IPS-15b (cell line): Measurements from ENCODE around the gene RASSF9.

ENCODE experiments used
- H3K27me3 ChIP-seq: one replicate; pipeline ENCODE4 v1.6.1; 2013; ENCODE audit warnings: low read length; ENCODE audit not compliant: control insufficient read depth, insufficient read depth
- H3K36me3 ChIP-seq: one replicate; pipeline ENCODE4 v1.6.1; 2013; ENCODE audit warnings: low read length; ENCODE audit not compliant: control insufficient read depth, insufficient read depth
- H3K4me1 ChIP-seq: one replicate; pipeline ENCODE4 v1.6.1; 2013; ENCODE audit warnings: mild to moderate bottlenecking, low read length; ENCODE audit not compliant: control insufficient read depth, insufficient read depth
- H3K4me3 ChIP-seq: one replicate; pipeline ENCODE4 v1.5.1; 2013; ENCODE audit warnings: low read depth, low read length
- H3K9ac ChIP-seq: one replicate; pipeline ENCODE4 v1.6.1; 2013; ENCODE audit warnings: low read depth, mild to moderate bottlenecking, low read length
- H3K9me3 ChIP-seq: one replicate; pipeline ENCODE4 v1.6.1; 2013; ENCODE audit warnings: mild to moderate bottlenecking, low read length; ENCODE audit not compliant: control insufficient read depth, insufficient read depth

RASSF9 gene

DNA sequence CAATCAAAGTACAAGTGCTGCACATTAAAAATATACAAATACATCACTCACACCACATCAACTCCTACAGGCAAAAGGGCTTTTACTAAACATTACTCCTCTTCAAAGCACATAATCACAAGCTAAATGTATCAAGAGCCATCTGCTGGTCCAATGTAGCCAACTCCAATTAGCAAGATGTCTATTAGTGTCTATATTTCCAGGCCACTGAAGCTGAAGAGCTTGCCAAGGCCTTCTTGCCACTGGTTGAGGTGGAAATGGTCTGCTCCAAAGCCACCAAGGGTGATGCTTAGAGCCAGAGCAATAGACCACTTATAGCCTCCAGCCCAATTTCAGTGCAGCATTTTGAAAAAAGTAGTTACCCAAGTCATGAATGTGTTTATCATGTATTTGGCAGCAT, 54.4 kb downstream of the RASSF9 start:
- Histone ChIP-seq H3K4me3 (no peak overlapping the region), H3K27me3 (no peaks in the 10 kb centered on the region), H3K4me1 (peaks cover 13% of the 10 kb centered on the region), H3K9ac (no peak overlapping the region), H3K9me3 (peaks cover 6% of the 10 kb centered on the region), H3K36me3 (no peaks in the 10 kb centered on the region)

DNA sequence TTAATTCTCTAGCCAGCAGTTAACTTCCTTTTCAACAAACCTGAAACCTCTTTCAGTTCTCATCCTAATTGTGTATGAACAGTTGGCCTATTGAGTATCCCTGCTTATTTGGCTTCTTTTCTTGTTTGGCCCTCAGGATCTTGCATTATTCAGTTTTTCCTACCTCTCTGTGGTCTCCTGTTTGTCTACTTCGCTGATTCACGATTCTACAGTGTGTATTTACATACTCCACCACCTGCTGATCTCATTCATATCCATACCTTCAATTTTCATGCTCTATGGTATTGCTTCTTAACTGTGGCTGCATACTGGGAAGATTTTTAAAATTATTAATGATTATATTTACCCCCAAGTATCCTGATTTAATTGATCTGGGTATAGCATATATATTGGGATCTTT, 56.4 kb downstream of the RASSF9 start:
- Histone ChIP-seq H3K36me3 (no peaks in the 10 kb centered on the region), H3K9me3 (no peaks in the 10 kb centered on the region), H3K27me3 (no peaks in the 10 kb centered on the region), H3K9ac (no peak overlapping the region), H3K4me1 (peaks cover 23% of the 10 kb centered on the region), H3K4me3 (no peak overlapping the region)

DNA sequence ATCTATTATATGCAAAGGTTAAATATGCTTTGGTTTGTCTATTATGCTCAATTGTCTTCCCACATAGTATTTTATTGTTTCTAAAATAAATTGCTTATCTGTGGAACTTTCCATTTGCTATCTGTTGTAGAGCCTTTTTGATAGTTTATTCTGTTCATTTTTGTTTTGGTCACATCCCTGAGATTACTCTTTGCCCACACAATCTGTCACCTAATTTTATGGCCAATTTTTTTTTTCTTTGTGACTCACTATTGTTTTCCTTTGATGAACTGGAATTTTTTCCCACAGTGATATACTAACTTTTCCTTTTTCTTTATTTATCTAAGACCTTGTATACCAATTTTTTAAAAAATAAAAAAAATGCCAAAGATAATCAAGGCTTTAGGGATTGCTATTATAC, 61.1 kb downstream of the RASSF9 start:
- Histone ChIP-seq H3K4me1 (peaks cover 26% of the 10 kb centered on the region), H3K4me3 (no peak overlapping the region), H3K9ac (no peak overlapping the region), H3K9me3 (no peaks in the 10 kb centered on the region), H3K27me3 (no peaks in the 10 kb centered on the region), H3K36me3 (no peaks in the 10 kb centered on the region)

DNA sequence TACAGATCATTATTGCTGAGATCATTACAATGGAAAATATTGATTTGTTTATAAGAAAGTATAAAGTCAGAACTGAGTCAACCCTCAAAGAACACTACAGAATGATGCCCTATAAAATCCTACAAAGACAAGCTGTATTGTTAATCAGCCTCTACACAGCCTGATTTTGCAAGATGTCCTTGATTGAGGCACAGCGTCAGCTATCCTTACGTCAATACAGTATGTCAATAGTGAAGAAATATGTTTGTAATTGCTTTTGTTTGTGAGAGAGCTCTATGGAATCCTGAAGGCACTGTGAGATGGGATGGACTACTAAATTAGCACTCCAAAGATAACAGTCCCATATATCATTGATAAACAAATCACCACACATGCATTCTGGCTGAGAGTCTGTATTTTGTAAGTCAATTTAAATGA, 70.7 kb downstream of the RASSF9 start:
- Histone ChIP-seq H3K36me3 (no peaks in the 10 kb centered on the region), H3K9me3 (no peaks in the 10 kb centered on the region), H3K9ac (no peak overlapping the region), H3K4me1 (peaks cover under 1% of the 10 kb centered on the region), H3K4me3 (no peak overlapping the region), H3K27me3 (no peaks in the 10 kb centered on the region)

DNA sequence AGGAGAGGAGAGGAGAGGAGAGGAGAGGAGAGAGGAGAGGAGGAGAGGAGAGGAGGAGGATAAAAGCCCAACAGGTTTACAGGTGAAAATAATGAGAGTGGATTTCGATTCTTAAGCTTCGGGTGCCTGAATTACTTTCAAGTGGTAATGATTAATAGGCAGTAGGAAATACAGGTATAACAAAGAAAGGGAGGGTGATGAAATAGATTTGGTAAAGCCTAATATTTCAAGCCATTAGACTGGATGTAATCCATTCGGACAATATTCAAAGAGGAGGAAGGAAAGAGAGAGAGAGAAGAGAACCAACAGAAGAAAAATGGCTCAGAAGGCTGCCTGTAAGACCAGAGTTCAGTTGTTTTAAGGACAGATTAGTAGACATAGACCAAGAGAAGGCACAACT, 76.6 kb downstream of the RASSF9 start:
- Histone ChIP-seq H3K4me3 (no peak overlapping the region), H3K4me1 (no peaks in the 10 kb centered on the region), H3K9ac (no peak overlapping the region), H3K36me3 (no peaks in the 10 kb centered on the region), H3K9me3 (peaks cover 4% of the 10 kb centered on the region), H3K27me3 (no peaks in the 10 kb centered on the region)

DNA sequence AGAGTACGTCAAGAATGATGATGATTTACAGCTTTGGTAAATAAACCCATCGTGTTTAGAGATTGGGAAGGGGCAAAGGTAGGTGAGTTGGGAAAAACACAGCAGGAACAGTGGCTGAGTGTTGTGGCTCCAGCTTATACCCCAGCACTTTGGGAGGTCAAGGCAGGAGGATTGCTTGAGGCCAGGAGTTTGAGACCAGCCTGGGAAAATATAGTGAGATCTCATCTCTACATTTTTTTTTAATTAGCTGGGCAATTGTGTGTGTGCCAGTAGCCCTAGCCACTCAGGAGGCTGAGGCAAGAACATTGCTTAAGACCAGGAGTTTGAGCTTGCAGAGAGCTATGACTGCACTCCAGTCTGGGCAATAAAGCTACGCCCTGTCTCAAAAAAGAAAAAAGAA, 77.1 kb downstream of the RASSF9 start:
- no peak overlapping the region for H3K9ac ChIP-seq
- no peaks in the 10 kb centered on the region for H3K36me3 ChIP-seq
- peaks cover 4% of the 10 kb centered on the region for H3K9me3 ChIP-seq
- H3K4me3 ChIP-seq, result no peak overlapping the region
- no peaks in the 10 kb centered on the region for H3K27me3 ChIP-seq
- no peaks in the 10 kb centered on the region for H3K4me1 ChIP-seq

DNA sequence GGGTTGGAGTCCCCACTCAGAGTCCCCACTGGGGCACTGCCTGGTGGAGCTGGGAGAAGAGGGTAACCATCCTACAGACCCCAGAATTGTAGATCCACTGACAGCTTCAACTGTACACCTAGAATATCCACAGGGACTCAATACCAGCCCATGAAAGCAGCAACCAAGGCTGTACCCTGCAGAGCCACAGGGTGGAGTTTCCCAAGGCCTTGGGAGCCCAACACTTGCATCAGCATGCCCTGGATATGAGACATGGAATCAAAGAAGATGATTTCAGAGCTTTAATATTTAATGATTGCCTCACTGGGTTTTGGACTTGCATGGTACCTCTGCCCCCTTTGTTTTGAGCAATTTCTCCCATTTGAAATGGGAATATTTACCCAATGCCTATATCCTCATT, 80.4 kb downstream of the RASSF9 start:
- Histone ChIP-seq H3K4me1 (no peaks in the 10 kb centered on the region), H3K27me3 (no peaks in the 10 kb centered on the region), H3K4me3 (no peak overlapping the region), H3K9me3 (peaks cover 4% of the 10 kb centered on the region), H3K9ac (no peak overlapping the region), H3K36me3 (no peaks in the 10 kb centered on the region)
